Ovary (tissue), 9 donors: Measurements from ENCODE around the gene AUH. TPM values are rescaled to one million over a fixed set of nuclear protein-coding genes. Genes with fewer than 3 reads are reported as not detected.

ENCODE experiments used
- DNase-seq, 5 donors: peaks; one replicate each; pipeline ENCODE4 v3.0.0-alpha.2; 2019 to 2020
- H3K27ac ChIP-seq, 2 donors: fragments of 200-600 bp; one replicate each; pipeline versions ENCODE4 v1.5.1 to v1.8.0; 2019 to 2022
- H3K27me3 ChIP-seq: fragments of 200-600 bp; one replicate; pipeline ENCODE4 v1.8.0; 2022
- H3K36me3 ChIP-seq: fragments of 200-600 bp; sonication (generic); one replicate; pipeline ENCODE4 v1.5.1; 2019
- H3K4me1 ChIP-seq: one replicate; pipeline ENCODE4 v1.8.1; 2013; ENCODE audit warnings: mild to moderate bottlenecking, moderate library complexity; ENCODE audit not compliant: insufficient read depth
- H3K4me3 ChIP-seq: fragments of 200-600 bp; sonication (generic); one replicate; pipeline ENCODE4 v1.5.1; 2017
- H3K9me3 ChIP-seq, 2 donors: fragments of 200-600 bp in 1 of 2; sonication (generic) in 1 of 2; one replicate each; pipeline versions ENCODE4 v1.5.1 to v1.8.1; 2013 to 2019; ENCODE audit warnings: mild to moderate bottlenecking in 1 of 2, moderate library complexity in 1 of 2
- CTCF ChIP-seq, 3 donors: fragments of 450-650 bp in 2 of 3; fragments of 200-600 bp in 1 of 3; IDR thresholded peaks; one replicate each; pipeline versions ENCODE4 v1.5.1 to v1.8.0; 2016 to 2022; ENCODE audit warnings: antibody characterized with exemption in 3 of 3, mild to moderate bottlenecking in 1 of 3
- EP300 ChIP-seq: sonication (generic); formaldehyde crosslinking; IDR thresholded peaks from one replicate; pipeline ENCODE4 v1.6.1; 2017; ENCODE audit warnings: antibody characterized with exemption
- POLR2A ChIP-seq: fragments of 450-650 bp; IDR thresholded peaks from one replicate; pipeline ENCODE4 v1.6.1; 2017; ENCODE audit warnings: antibody characterized with exemption, mild to moderate bottlenecking, moderate library complexity
- WGBS, 3 donors: extraction: QIAGEN DNeasy Blood & Tissue Kit in 1 of 3; methylation state at CpG; one replicate each; pipeline versions ENCODE4 v1.1.5 to v1.1.7; 2013 to 2017; 5-methylcytosine and 5-hydroxymethylcytosine counted together
- intact Hi-C, 4 donors: fragments of 100-400 bp; cut with DNase I; formaldehyde crosslinking; loops; one replicate each; pipeline versions ENCODE4 v1.11.0 to v1.15.1; 2022 to 2023
- polyA plus RNA-seq, 2 donors: library from polyadenylated mRNA; stranded (reverse); fragments of 200-250 nt in 1 of 2; fragments of 350-450 nt in 1 of 2; fragmentation: Illumina TruSeq in 1 of 2; extraction: RNeasy Lipid Tissue Mini Kit (QIAGEN cat#74804) in 1 of 2; gene quantifications; one replicate each; pipeline ENCODE4 v1.2.3, GENCODE V29; 2013 to 2014
- total RNA-seq, 7 donors: library from RNA; depleted of rRNA in 2 of 7; stranded (reverse); fragments of >200 nt in 2 of 7; fragmentation: NEBNext Ultra II Directional in 3 of 7; extraction: Animal tissue kit (Norgen Biotek cat#: 25700) in 3 of 7; gene quantifications; one replicate each; pipeline versions ENCODE4 v1.1.0 to v1.2.4, GENCODE V29; 2016 to 2023
- donor health status: DM: no; HTN: no; CAD: no; lungs with moderate emphysema.
- donor health status: DM: no; HTN: no; CAD: no.
- donor health status: Bipolar disorder and iron deficiency.
- donor health status: DM: yes; HTN: yes; CAD: no.
- donor health status: DM: no; HTN: no; CAD: no.
- donor health status: DM: yes; HTN: yes; CAD: no.

Gene AUH
- total and polyA plus RNA-seq, 9 donors = 12.0 to 48.5 (median 18.6) TPM

- H3K27me3 ChIP-seq = no peaks in the 10 kb centered on the region
- H3K27ac ChIP-seq = peak overlapping the region in 1 of 2 donors; percentile 99
- peaks cover 11% of the 10 kb centered on the region for H3K4me1 ChIP-seq
- intact Hi-C loops = loop anchor here in 2 of 4 donors (5.0 kb wide), 2 partner anchors 81 to 224 kb away; partner anchors contain the start of gene NFIL3 (in 1 of the 2)
- DNase-seq = no peak
- no peak overlapping the region for H3K4me3 ChIP-seq
- no peaks in the 10 kb centered on the region for H3K9me3 ChIP-seq
- no peaks in the 10 kb centered on the region for H3K36me3 ChIP-seq
- TF ChIP-seq CTCF (IDR thresholded peaks at IDR 0.05) (no peak), POLR2A (no peak), EP300 (no peak)
These were observed 163.3 kb downstream of the AUH start for GRCh38 chr9:91198405-91198804.

- TF ChIP-seq CTCF (IDR thresholded peaks at IDR 0.05) = peak in 2 of 3 donors; percentile 11 to 18
- TF ChIP-seq EP300 = peak; percentile 99
- TF ChIP-seq POLR2A = peak; percentile 25
- Histone ChIP-seq H3K36me3 (no peaks in the 10 kb centered on the region), H3K4me3 (no peak overlapping the region), H3K27me3 (no peaks in the 10 kb centered on the region), H3K4me1 (peaks cover 12% of the 10 kb centered on the region), H3K9me3 (no peaks in the 10 kb centered on the region), H3K27ac (peak overlapping the region; percentile 54 to 99)
- 14 to 17% (median 17%) methylated on average over 13 of the region's 13 CpGs for WGBS, 3 donors
- DNase-seq = peak; percentile 59 to 89 (median 77)
- intact Hi-C loops = loop anchor here in 2 of 4 donors (5.0 kb wide), 2 partner anchors 80 to 225 kb away; partner anchors contain the start of gene NFIL3 (in 1 of the 2)
These were observed 164.2 kb downstream of the AUH start for GRCh38 chr9:91197232-91198181.

- Histone ChIP-seq H3K9me3 (no peaks in the 10 kb centered on the region), H3K27me3 (no peaks in the 10 kb centered on the region), H3K4me1 (peaks cover 17% of the 10 kb centered on the region), H3K27ac (peak overlapping the region; percentile 54 to 99), H3K36me3 (no peaks in the 10 kb centered on the region), H3K4me3 (no peak overlapping the region)
- 81 to 85% (median 82%) methylated on average over 8 of the region's 8 CpGs for WGBS, 3 donors
- intact Hi-C loops = loop anchor here in 2 of 4 donors (5.0 kb wide), 2 partner anchors 79 to 226 kb away; partner anchors contain the start of gene NFIL3 (in 1 of the 2)
- no peak for TF ChIP-seq CTCF (IDR thresholded peaks at IDR 0.05)
- TF ChIP-seq POLR2A = no peak
- TF ChIP-seq EP300 = no peak
- no peak for DNase-seq
These were observed 165.4 kb downstream of the AUH start for GRCh38 chr9:91196103-91196950.

GRCh38 chr9:91195372-91196012, 166.2 kb downstream of the AUH start:
- no peak for DNase-seq
- H3K36me3 ChIP-seq = no peaks in the 10 kb centered on the region
- TF ChIP-seq POLR2A (no peak), EP300 (no peak), CTCF (IDR thresholded peaks at IDR 0.05) (no peak)
- peaks cover 17% of the 10 kb centered on the region for H3K4me1 ChIP-seq
- intact Hi-C loops = loop anchor here in 2 of 4 donors (5.0 kb wide), 2 partner anchors 78 to 227 kb away; partner anchors contain the start of gene NFIL3 (in 1 of the 2)
- no peaks in the 10 kb centered on the region for H3K9me3 ChIP-seq
- WGBS, 3 donors = 96 to 98% (median 97%) methylated on average over 5 of the region's 5 CpGs
- H3K4me3 ChIP-seq = no peak overlapping the region
- peak overlapping the region; percentile 54 to 99 for H3K27ac ChIP-seq
- H3K27me3 ChIP-seq = no peaks in the 10 kb centered on the region
